Left ventricle myocardium inferior (tissue), 1 donor: ENCODE data around the gene NSG1. TPM values are rescaled to one million over a fixed set of nuclear protein-coding genes. Genes with fewer than 3 reads are reported as not detected.
"Not testable (repeated sequence)": the region's sequence is repeated elsewhere in the genome, so short reads cannot be mapped to it uniquely, and the experiment has no call there.

Source experiments
- DNase-seq: peaks from one replicate; pipeline ENCODE4 v3.0.0-alpha.2; 2020
- H3K27ac ChIP-seq: fragments of 200-600 bp; replicated peaks from 2 replicates; pipeline ENCODE4 v1.8.0; 2021
- H3K27me3 ChIP-seq: fragments of 200-600 bp; 2 replicates; pipeline ENCODE4 v1.8.0; 2021; ENCODE audit warnings: low read depth
- H3K36me3 ChIP-seq: fragments of 200-600 bp; 2 replicates; pipeline ENCODE4 v1.8.0; 2021
- H3K4me1 ChIP-seq: fragments of 200-600 bp; 2 replicates; pipeline ENCODE4 v1.8.0; 2021
- H3K4me3 ChIP-seq: fragments of 200-600 bp; 2 replicates; pipeline ENCODE4 v1.8.0; 2021; ENCODE audit warnings: mild to moderate bottlenecking, moderate library complexity
- H3K9me3 ChIP-seq: fragments of 200-600 bp; replicated peaks from 2 replicates; pipeline ENCODE4 v1.8.0; 2021
- intact Hi-C: fragments of 100-400 bp; cut with micrococcal nuclease; formaldehyde crosslinking; loops from one replicate; pipeline ENCODE4 v1.11.0; 2022
- total RNA-seq: library from RNA; stranded (reverse); fragmentation: NEBNext Ultra II Directional; extraction: Animal tissue kit (Norgen Biotek cat#: 25700); gene quantifications from one replicate; pipeline ENCODE4 v1.2.1, GENCODE V29; 2021
- TF ChIP-seq, protein P1 (sequence below): fragments of 200-600 bp; IDR thresholded peaks from 2 replicates; pipeline ENCODE4 v1.8.0; 2021; ENCODE audit warnings: antibody characterized with exemption, mild to moderate bottlenecking, borderline replicate concordance
- donor health status: DM: no; HTN: yes; CAD: no; lungs with severe emphysema.

The NSG1 gene
- total RNA-seq, 1 donor from 2014 or later = 14.3 TPM

DNA sequence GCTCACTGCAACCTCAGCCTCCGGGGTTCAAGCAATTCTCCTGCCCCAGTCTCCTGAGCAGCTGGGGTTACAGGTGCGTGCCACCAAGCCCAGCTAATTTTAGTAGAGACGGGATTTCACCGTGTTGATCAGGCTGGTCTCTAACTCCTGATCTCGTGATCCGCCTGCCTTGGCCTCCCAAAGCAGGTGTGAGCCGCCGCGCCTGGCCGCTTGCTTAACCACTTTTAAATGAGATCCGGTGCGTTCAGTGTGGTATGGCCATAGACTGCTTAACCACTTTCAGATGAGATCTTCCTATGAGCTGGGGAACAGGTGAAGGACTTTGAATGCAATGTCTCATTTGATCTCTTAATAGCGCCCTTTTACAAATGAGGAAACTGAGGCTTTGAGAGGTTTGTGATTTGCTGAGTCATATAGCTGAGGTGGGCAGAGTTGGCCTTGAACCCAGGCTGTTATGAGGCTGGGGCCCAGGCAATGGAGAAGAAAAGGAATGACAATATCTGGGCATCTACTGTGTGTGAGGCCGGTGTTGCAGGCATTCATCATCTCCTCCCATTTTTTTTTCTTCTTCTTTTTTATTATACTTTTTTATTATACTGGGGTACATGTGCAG lies 41.9 kb upstream of the NSG1 start:
- no peak for DNase-seq
- TF ChIP-seq, protein P1, sequence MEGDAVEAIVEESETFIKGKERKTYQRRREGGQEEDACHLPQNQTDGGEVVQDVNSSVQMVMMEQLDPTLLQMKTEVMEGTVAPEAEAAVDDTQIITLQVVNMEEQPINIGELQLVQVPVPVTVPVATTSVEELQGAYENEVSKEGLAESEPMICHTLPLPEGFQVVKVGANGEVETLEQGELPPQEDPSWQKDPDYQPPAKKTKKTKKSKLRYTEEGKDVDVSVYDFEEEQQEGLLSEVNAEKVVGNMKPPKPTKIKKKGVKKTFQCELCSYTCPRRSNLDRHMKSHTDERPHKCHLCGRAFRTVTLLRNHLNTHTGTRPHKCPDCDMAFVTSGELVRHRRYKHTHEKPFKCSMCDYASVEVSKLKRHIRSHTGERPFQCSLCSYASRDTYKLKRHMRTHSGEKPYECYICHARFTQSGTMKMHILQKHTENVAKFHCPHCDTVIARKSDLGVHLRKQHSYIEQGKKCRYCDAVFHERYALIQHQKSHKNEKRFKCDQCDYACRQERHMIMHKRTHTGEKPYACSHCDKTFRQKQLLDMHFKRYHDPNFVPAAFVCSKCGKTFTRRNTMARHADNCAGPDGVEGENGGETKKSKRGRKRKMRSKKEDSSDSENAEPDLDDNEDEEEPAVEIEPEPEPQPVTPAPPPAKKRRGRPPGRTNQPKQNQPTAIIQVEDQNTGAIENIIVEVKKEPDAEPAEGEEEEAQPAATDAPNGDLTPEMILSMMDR = no peak

DNA sequence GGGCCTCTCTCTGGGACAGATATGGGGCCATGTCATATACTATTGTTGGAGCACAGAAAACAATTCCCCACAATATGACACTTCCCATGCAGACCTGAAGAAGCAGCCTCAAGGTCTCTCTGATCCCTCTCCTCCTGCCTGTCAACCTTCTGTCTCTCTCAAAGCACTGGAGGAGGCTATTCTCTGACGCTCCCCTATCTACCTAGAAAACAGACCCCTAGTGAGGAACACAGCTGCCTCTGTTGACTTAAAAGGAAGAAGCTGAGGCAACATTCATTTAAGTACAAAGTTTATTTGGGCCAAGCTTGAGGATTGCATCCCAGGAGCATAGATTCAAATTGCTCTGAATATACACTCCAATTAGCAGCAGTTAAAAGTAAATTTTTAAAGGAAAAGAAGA lies 39.3 kb upstream of the NSG1 start:
- H3K4me1 ChIP-seq = no peaks in the 10 kb centered on the region
- DNase-seq = no peak
- no peaks in the 10 kb centered on the region for H3K9me3 ChIP-seq
- no peak overlapping the region for H3K4me3 ChIP-seq
- TF ChIP-seq, protein P1 = no peak
- intact Hi-C loops = no loop called here
- H3K36me3 ChIP-seq = no peaks in the 10 kb centered on the region
- H3K27me3 ChIP-seq = peaks cover 36% of the 10 kb centered on the region
- no peak overlapping the region for H3K27ac ChIP-seq

More for the DNA sequence above, 41.9 kb upstream of the NSG1 start:
- no peak overlapping the region for H3K27ac ChIP-seq
- intact Hi-C loops = no loop called here
- peaks cover 37% of the 10 kb centered on the region for H3K27me3 ChIP-seq
- H3K36me3 ChIP-seq = no peaks in the 10 kb centered on the region
- peaks cover 1% of the 10 kb centered on the region for H3K4me1 ChIP-seq
- H3K9me3 ChIP-seq = no peaks in the 10 kb centered on the region
- H3K4me3 ChIP-seq = no peak overlapping the region

DNA sequence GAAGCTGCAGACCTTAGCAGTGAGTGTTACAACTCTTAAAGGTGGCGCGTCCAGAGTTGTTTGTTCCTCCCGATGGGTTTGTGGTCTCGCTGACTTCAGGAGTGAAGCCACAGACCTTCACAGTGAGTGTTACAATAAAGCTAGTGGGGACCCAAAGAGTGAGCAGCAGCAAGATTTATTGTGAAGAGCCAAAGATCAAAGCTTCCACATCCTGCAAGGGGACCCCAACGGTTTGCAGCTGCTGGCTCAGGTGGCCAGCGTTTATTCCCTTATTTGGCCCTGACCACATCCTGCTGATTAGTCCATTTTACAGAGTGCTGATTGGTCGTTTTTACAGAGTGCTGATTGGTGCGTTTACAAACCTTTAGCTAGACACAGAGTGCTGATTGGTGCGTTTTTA lies 38.3 kb upstream of the NSG1 start:
- intact Hi-C loops, H3K27ac ChIP-seq, H3K4me1 ChIP-seq, H3K36me3 ChIP-seq, H3K4me3 ChIP-seq, DNase-seq, H3K9me3 ChIP-seq: not testable (repeated sequence)
- peaks cover 32% of the 10 kb centered on the region for H3K27me3 ChIP-seq

DNA sequence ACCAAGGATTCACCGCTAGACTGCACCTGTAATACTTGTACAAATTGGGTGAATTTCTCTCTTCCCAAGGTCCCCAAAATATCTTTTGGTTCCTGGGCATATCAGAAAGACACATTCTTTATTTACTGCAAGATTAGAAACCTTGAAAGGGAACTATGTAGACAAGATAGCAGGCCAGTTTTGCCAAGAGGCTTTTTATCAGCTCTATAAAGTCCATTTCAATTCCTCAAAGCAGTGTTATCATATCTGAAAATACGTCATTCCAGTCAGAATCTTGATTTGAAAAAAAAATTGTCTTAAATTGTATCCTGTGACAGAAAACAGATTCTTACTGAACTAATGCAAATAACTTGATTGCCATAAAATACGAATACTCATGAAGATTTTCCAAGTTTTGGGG lies 37.0 kb upstream of the NSG1 start:
- Histone ChIP-seq H3K27me3 (peaks cover 32% of the 10 kb centered on the region), H3K9me3 (no peaks in the 10 kb centered on the region), H3K27ac (no peak overlapping the region), H3K4me3 (no peak overlapping the region), H3K36me3 (no peaks in the 10 kb centered on the region), H3K4me1 (no peaks in the 10 kb centered on the region)
- TF ChIP-seq, protein P1 = no peak
- no peak for DNase-seq
- intact Hi-C loops = no loop called here

DNA sequence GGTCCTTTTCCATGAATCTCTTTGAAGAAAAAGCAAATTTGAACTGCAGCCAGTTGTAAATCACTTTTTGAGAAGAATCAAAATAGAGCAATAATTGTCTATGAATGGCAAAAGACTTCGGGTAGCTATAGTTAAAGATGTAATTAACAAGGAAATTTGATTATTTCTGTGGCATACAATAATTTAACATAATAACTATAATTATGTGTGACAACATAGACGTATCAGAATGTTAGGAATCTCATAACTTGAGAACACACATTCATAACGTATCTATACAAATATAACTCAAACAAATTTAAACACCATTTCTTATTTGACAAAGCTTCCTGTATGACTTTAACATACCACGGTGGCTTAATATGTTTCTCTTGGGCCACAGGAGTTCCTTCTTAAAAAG lies 36.0 kb upstream of the NSG1 start:
- Histone ChIP-seq H3K9me3 (no peaks in the 10 kb centered on the region), H3K4me1 (no peaks in the 10 kb centered on the region), H3K4me3 (no peak overlapping the region), H3K36me3 (no peaks in the 10 kb centered on the region), H3K27me3 (peaks cover 30% of the 10 kb centered on the region), H3K27ac (no peak overlapping the region)
- intact Hi-C loops = no loop called here
- TF ChIP-seq, protein P1 = no peak
- no peak for DNase-seq

DNA sequence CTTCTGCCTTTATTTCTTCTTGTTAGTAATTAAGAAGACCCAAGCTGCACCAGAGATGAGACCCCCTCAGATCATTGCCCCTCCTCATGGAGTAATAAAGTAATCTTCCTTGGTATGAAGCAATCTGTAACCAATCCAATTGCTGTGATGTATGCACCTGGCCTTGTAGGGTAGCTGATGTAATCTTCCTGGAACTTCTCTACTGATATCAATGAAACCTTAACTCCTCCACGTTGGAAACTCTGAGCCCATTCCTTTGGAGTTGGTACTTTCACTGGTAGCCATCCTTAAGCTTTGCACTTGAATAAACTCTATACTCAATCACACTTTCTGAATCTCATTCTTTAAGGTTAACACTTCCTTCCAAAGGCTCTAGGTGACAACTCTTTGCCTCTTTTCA lies 31.6 kb upstream of the NSG1 start:
- TF ChIP-seq, protein P1 = no peak
- no peak overlapping the region for H3K27ac ChIP-seq
- no peaks in the 10 kb centered on the region for H3K9me3 ChIP-seq
- peaks cover 57% of the 10 kb centered on the region for H3K27me3 ChIP-seq
- H3K36me3 ChIP-seq = no peaks in the 10 kb centered on the region
- no peaks in the 10 kb centered on the region for H3K4me1 ChIP-seq
- H3K4me3 ChIP-seq = no peak overlapping the region
- intact Hi-C loops = no loop called here
- no peak for DNase-seq
